Type B pancreatic cell (in vitro differentiated cells): Measurements from ENCODE around the gene ARPC5. TPM values are rescaled to one million over a fixed set of nuclear protein-coding genes. Genes with fewer than 3 reads are reported as not detected.
A peak's percentile ranks its signal among the peaks of the same experiment; 100 is the strongest.

ENCODE experiments used
- DNase-seq: peaks from one replicate; pipeline ENCODE4 v3.0.0; 2021; ENCODE audit warnings: mixed read lengths; ENCODE audit not compliant: unreplicated experiment; ENCODE audit errors: extremely low spot score
- H3K27ac Mint-ChIP-seq: 2 replicates; pipeline ENCODE4 v1.8.0; 2021; ENCODE audit warnings: mild to moderate bottlenecking, mixed read lengths
- H3K27me3 Mint-ChIP-seq: 2 replicates; pipeline ENCODE4 v1.8.0; 2021; ENCODE audit warnings: mixed read lengths
- H3K36me3 Mint-ChIP-seq: 2 replicates; pipeline ENCODE4 v1.8.0; 2021; ENCODE audit warnings: mixed read lengths
- H3K4me1 Mint-ChIP-seq: one replicate; pipeline ENCODE4 v1.8.0; 2021; ENCODE audit warnings: mixed read lengths; ENCODE audit not compliant: unreplicated experiment
- H3K4me3 Mint-ChIP-seq: 2 replicates; pipeline ENCODE4 v1.8.0; 2021; ENCODE audit warnings: mild to moderate bottlenecking, mixed read lengths
- H3K9me3 Mint-ChIP-seq: 2 replicates; pipeline ENCODE4 v1.8.0; 2021; ENCODE audit warnings: mixed read lengths
- total RNA-seq: library from RNA; stranded (reverse); gene quantifications from 2 replicates; pipeline ENCODE4 v1.2.1, GENCODE V29; 2021; ENCODE audit warnings: low replicate concordance
- TF ChIP-seq, protein P1 (sequence below): fragments of 200-600 bp; sonication (generic); conservative IDR thresholded peaks from 2 replicates; pipeline ENCODE4 v1.5.0; 2021; ENCODE audit warnings: antibody characterized with exemption, mild to moderate bottlenecking

Gene ARPC5
- total RNA-seq, 1 donor from 2014 or later = 83.5 TPM

DNA sequence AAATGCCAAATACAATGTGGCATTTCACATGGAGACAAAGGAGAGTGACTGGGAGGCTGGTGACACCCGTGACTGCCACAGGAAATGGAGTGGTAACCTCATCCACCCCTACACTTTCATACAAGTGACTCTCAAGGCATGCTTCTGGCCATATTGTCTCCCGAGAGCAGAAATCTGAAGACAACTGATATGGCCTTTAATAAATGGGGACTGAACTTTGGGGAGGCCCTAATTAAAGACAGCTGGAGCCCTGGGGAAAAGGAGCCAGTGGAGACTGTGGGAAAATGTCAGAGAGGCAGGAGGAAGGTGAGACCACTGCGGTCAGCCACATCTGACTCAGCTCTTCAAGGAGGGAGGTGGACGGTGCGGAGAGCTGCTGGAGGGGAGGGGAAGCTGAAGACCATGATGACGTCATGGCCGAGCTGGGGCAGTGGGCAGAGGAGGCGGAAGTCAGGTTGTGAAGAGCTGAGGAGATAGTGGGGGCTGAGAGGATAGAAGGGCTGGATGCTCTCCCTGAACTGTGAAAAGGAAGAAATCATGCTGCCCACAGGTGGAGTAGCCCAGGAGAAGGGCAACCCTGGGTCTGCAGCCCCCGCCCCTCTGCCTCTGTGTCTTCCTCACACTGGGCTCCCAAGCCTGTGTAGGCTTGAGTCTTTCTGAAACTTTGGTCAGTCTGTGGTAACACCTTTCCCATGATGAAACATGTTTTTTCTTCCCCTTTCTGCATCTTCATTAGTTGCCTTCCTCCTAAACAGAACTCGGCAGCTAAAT lies 31.4 kb downstream of the ARPC5 start:
- peaks cover 14% of the 10 kb centered on the region for H3K4me1 Mint-ChIP-seq
- peaks cover 7% of the 10 kb centered on the region for H3K27me3 Mint-ChIP-seq
- no peak overlapping the region for H3K27ac Mint-ChIP-seq
- no peak for DNase-seq
- TF ChIP-seq, protein P1, sequence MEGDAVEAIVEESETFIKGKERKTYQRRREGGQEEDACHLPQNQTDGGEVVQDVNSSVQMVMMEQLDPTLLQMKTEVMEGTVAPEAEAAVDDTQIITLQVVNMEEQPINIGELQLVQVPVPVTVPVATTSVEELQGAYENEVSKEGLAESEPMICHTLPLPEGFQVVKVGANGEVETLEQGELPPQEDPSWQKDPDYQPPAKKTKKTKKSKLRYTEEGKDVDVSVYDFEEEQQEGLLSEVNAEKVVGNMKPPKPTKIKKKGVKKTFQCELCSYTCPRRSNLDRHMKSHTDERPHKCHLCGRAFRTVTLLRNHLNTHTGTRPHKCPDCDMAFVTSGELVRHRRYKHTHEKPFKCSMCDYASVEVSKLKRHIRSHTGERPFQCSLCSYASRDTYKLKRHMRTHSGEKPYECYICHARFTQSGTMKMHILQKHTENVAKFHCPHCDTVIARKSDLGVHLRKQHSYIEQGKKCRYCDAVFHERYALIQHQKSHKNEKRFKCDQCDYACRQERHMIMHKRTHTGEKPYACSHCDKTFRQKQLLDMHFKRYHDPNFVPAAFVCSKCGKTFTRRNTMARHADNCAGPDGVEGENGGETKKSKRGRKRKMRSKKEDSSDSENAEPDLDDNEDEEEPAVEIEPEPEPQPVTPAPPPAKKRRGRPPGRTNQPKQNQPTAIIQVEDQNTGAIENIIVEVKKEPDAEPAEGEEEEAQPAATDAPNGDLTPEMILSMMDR = no peak
- peak overlapping the region; percentile 33 for H3K4me3 Mint-ChIP-seq
- H3K36me3 Mint-ChIP-seq = no peaks in the 10 kb centered on the region
- H3K9me3 Mint-ChIP-seq = peaks cover 4% of the 10 kb centered on the region

DNA sequence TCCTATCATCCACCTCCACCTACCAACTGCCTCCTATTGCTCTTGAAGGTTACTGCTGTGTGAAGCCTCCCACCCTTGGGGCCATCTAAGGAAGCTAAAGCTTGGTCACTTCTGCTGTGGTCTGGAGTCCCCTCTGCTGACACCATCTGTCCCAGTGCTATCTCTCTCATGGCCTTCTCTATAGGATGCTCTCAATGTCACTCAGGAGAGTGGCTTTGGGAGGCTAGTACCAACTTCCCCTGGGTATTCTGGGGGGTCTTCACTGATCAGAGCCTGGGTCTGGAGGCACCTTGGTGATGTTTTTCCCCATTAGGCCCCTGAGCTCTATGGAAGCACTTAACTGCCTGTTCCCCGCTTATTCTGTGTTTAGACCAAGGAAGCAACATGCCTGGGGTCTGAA lies 33.1 kb downstream of the ARPC5 start:
- no peak for DNase-seq
- Mint-ChIP-seq H3K4me3 (no peak overlapping the region), H3K27me3 (peaks cover 5% of the 10 kb centered on the region), H3K36me3 (no peaks in the 10 kb centered on the region), H3K9me3 (peaks cover 4% of the 10 kb centered on the region), H3K27ac (no peak overlapping the region), H3K4me1 (peaks cover 20% of the 10 kb centered on the region)
- TF ChIP-seq, protein P1 = no peak

- TF ChIP-seq, protein P1 = no peak
- Mint-ChIP-seq H3K27me3 (peaks cover 9% of the 10 kb centered on the region), H3K4me1 (peaks cover 25% of the 10 kb centered on the region), H3K27ac (no peak overlapping the region), H3K4me3 (no peak overlapping the region), H3K36me3 (no peaks in the 10 kb centered on the region), H3K9me3 (peaks cover 4% of the 10 kb centered on the region)
- DNase-seq = no peak
These were observed 34.9 kb downstream of the ARPC5 start for GRCh38 chr1:183600634-183601033.

DNA sequence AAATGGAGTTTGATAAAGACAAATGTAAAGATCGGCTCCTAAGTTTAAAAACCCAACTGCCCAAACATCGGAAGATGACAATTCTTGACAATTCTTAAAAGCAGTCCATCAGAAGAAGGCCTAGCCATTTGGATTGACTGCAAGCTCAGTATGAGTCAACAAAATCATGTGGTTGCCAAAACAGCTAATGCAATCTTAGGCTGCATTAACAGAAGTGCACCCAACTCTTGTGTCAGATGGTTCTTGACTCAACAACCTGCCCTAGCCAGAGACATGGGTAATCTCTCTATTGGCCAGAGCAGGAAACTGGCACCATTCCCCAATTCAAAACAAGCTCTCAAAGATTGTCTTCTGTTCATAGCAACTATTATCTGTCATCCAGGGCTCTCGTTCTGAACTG lies 35.4 kb downstream of the ARPC5 start:
- Mint-ChIP-seq H3K9me3 (peaks cover 4% of the 10 kb centered on the region), H3K27me3 (peaks cover 9% of the 10 kb centered on the region), H3K36me3 (no peaks in the 10 kb centered on the region), H3K4me3 (no peak overlapping the region), H3K4me1 (peaks cover 25% of the 10 kb centered on the region), H3K27ac (no peak overlapping the region)
- no peak for DNase-seq
- TF ChIP-seq, protein P1 = no peak

GRCh38 chr1:183598386-183598785 lies 37.2 kb downstream of the ARPC5 start:
- Mint-ChIP-seq H3K27ac (peak overlapping the region; percentile 32), H3K27me3 (peaks cover 4% of the 10 kb centered on the region), H3K36me3 (no peaks in the 10 kb centered on the region), H3K4me3 (no peak overlapping the region), H3K9me3 (peaks cover 4% of the 10 kb centered on the region), H3K4me1 (peaks cover 18% of the 10 kb centered on the region)
- DNase-seq = no peak
- TF ChIP-seq, protein P1 = no peak
